H1 (cell line): ENCODE measurements around the gene INO80C. TPM values are rescaled to one million over a fixed set of nuclear protein-coding genes. Genes with fewer than 3 reads are reported as not detected.
A peak's percentile ranks its signal among the peaks of the same experiment; 100 is the strongest.

Experiments used
- CTCF ChIA-PET: fragments of 300-600 bp; sonication (Branson Sonifier 250); formaldehyde crosslinking; loops from one replicate; lab custom pipeline; 2021; ENCODE audit not compliant: partially characterized antibody; lab: Charles Lee
- POLR2A ChIA-PET: fragments of 300-600 bp; sonication (Branson Sonifier 250); formaldehyde crosslinking; loops from one replicate; lab custom pipeline; 2021; ENCODE audit warnings: inconsistent platforms; ENCODE audit not compliant: partially characterized antibody; lab: Charles Lee
- DNase-seq, 2 experiments: peaks; one replicate each; pipeline versions ENCODE4 v3.0.0 to v3.0.0-alpha.2; 2010 to 2022; ENCODE audit warnings: low spot score in 2 of 2, low read depth in 1 of 2, mixed read lengths in 1 of 2
- FAIRE-seq: peaks from 2 replicates; lab custom pipeline; 2011; peaks lifted over from hg19 to GRCh38; lab: Jason Lieb, UNC
- H2AFZ ChIP-seq: 2 replicates; pipeline ENCODE4 v1.8.1; 2012; ENCODE audit warnings: low read length, inconsistent platforms
- H2AK5ac ChIP-seq: 2 replicates; pipeline ENCODE4 v1.6.1; 2013; ENCODE audit warnings: low read depth, low read length
- H2BK120ac ChIP-seq: replicated peaks from 2 replicates; pipeline ENCODE3; 2013; ENCODE audit warnings: low read depth, low read length, inconsistent platforms
- H2BK12ac ChIP-seq: 2 replicates; pipeline ENCODE4 v1.6.1; 2013; ENCODE audit warnings: low read depth, low read length
- H2BK15ac ChIP-seq: 2 replicates; pipeline ENCODE4 v1.6.1; 2013; ENCODE audit warnings: low read length
- H2BK20ac ChIP-seq: 2 replicates; pipeline ENCODE4 v1.6.1; 2013; ENCODE audit warnings: low read length
- H2BK5ac ChIP-seq: 2 replicates; pipeline ENCODE4 v1.6.1; 2013; ENCODE audit warnings: low read depth, low read length
- H3K14ac ChIP-seq: 2 replicates; pipeline ENCODE4 v1.6.1; 2013; ENCODE audit warnings: inconsistent platforms; ENCODE audit not compliant: insufficient read length
- H3K18ac ChIP-seq: 2 replicates; pipeline ENCODE4 v1.6.1; 2013; ENCODE audit warnings: low read length; ENCODE audit errors: extremely low read depth
- H3K23ac ChIP-seq: 2 replicates; pipeline ENCODE4 v1.6.1; 2013; ENCODE audit warnings: inconsistent platforms; ENCODE audit not compliant: insufficient read length
- H3K23me2 ChIP-seq: 2 replicates; pipeline ENCODE4 v1.6.1; 2013; ENCODE audit warnings: low read depth, low read length
- H3K27ac ChIP-seq: 2 replicates; pipeline ENCODE4 v1.6.1; 2011; ENCODE audit warnings: low read depth, low read length, inconsistent platforms
- H3K27me3 ChIP-seq, 4 experiments: replicated peaks in 1 of 4; 1 replicate in 1 of 4; 2 replicates in 3 of 4; pipeline versions ENCODE4 v1.6.1 to v1.8.1; 2011 to 2013; ENCODE audit warnings: low read length in 3 of 4, mild to moderate bottlenecking in 3 of 4, inconsistent platforms in 2 of 4, mixed read lengths in 2 of 4, moderate library complexity in 1 of 4; ENCODE audit not compliant: control insufficient read depth in 3 of 4, insufficient read depth in 3 of 4; ENCODE audit errors: extremely low read depth in 1 of 4
- H3K36me3 ChIP-seq, 4 experiments: 2 replicates each; pipeline versions ENCODE4 v1.6.1 to v1.8.1; 2011 to 2013; ENCODE audit warnings: mild to moderate bottlenecking in 4 of 4, low read length in 3 of 4, moderate library complexity in 2 of 4, control low read depth in 1 of 4, inconsistent platforms in 1 of 4; ENCODE audit not compliant: insufficient read depth in 4 of 4, control insufficient read depth in 2 of 4
- H3K4ac ChIP-seq: replicated peaks from 2 replicates; pipeline ENCODE3; 2013; ENCODE audit warnings: low read length, low read depth, mixed read lengths, inconsistent platforms; ENCODE audit not compliant: insufficient read length
- H3K4me1 ChIP-seq, 4 experiments: replicated peaks in 1 of 4; 1 replicate in 1 of 4; 2 replicates in 3 of 4; pipeline versions ENCODE4 v1.6.1 to v1.8.1; 2011 to 2013; ENCODE audit warnings: low read length in 3 of 4, inconsistent platforms in 2 of 4, mixed read lengths in 1 of 4; ENCODE audit not compliant: insufficient read depth in 4 of 4, control insufficient read depth in 3 of 4
- H3K4me2 ChIP-seq, 2 experiments: 2 replicates each; pipeline versions ENCODE4 v1.6.1 to v1.8.1; 2011 to 2013; ENCODE audit warnings: low read depth in 2 of 2, low read length in 2 of 2, control low read depth in 1 of 2, inconsistent platforms in 1 of 2, mild to moderate bottlenecking in 1 of 2; ENCODE audit not compliant: insufficient read depth in 1 of 2
- H3K4me3 ChIP-seq, 4 experiments: fragments of 200-600, 300-600 bp in 1 of 4; sonication (generic), shearing (Covaris generic), sonication (Bioruptor Twin) in 1 of 4; 2 replicates each; pipeline versions ENCODE4 v1.5.1 to v1.8.1; 2011 to 2016; ENCODE audit warnings: low read length in 4 of 4, low read depth in 3 of 4, control low read depth in 2 of 4, inconsistent platforms in 2 of 4, mild to moderate bottlenecking in 2 of 4, mixed read lengths in 1 of 4, moderate library complexity in 1 of 4; ENCODE audit not compliant: insufficient read depth in 2 of 4; ENCODE audit errors: extremely low read depth in 1 of 4
- H3K56ac ChIP-seq: replicated peaks from 2 replicates; pipeline ENCODE3; 2013; ENCODE audit warnings: low read depth, mild to moderate bottlenecking, mixed read lengths, low read length, inconsistent platforms; ENCODE audit not compliant: insufficient read length
- H3K79me1 ChIP-seq: 2 replicates; pipeline ENCODE4 v1.6.1; 2013; ENCODE audit warnings: low read depth, low read length, control low read depth
- H3K79me2 ChIP-seq, 2 experiments: 2 replicates each; pipeline versions ENCODE4 v1.6.1 to v1.8.1; 2012 to 2013; ENCODE audit warnings: low read length in 2 of 2, mild to moderate bottlenecking in 2 of 2, inconsistent platforms in 1 of 2; ENCODE audit not compliant: insufficient read depth in 2 of 2, control insufficient read depth in 1 of 2
- H3K9ac ChIP-seq, 4 experiments: replicated peaks in 1 of 4; 1 replicate in 1 of 4; 2 replicates in 3 of 4; pipeline versions ENCODE4 v1.6.1 to v1.8.1; 2011 to 2013; ENCODE audit warnings: low read depth in 3 of 4, low read length in 3 of 4, control low read depth in 2 of 4, mild to moderate bottlenecking in 2 of 4, moderate library complexity in 2 of 4, inconsistent platforms in 1 of 4; ENCODE audit errors: extremely low read depth in 1 of 4
- H3K9me3 ChIP-seq, 2 experiments: 2 replicates each; pipeline versions ENCODE4 v1.6.1 to v1.8.1; 2012 to 2013; ENCODE audit warnings: mild to moderate bottlenecking in 2 of 2, moderate library complexity in 2 of 2, control low read depth in 1 of 2, inconsistent platforms in 1 of 2, low read depth in 1 of 2, low read length in 1 of 2, mixed read lengths in 1 of 2; ENCODE audit not compliant: insufficient read depth in 2 of 2
- H4K20me1 ChIP-seq, 2 experiments: replicated peaks in 1 of 2; 2 replicates each; pipeline versions ENCODE3 to v1.8.1; 2011 to 2013; ENCODE audit warnings: inconsistent platforms in 2 of 2, low read length in 2 of 2, mild to moderate bottlenecking in 1 of 2; ENCODE audit not compliant: insufficient read depth in 2 of 2, control insufficient read depth in 1 of 2
- H4K5ac ChIP-seq: 2 replicates; pipeline ENCODE4 v1.6.1; 2013; ENCODE audit warnings: low read length, low read depth, mixed read lengths, inconsistent platforms; ENCODE audit not compliant: insufficient read length
- H4K8ac ChIP-seq: 2 replicates; pipeline ENCODE4 v1.8.0; 2013; ENCODE audit warnings: mild to moderate bottlenecking, moderate library complexity, low read length, inconsistent platforms; ENCODE audit not compliant: insufficient read depth; ENCODE audit errors: extremely low read depth
- H4K91ac ChIP-seq: replicated peaks from 2 replicates; pipeline ENCODE3; 2013; ENCODE audit warnings: low read length, mixed read lengths, inconsistent platforms; ENCODE audit not compliant: insufficient read length
- BACH1 ChIP-seq: IDR thresholded peaks from 2 replicates; pipeline ENCODE4 v1.6.1; 2012; ENCODE audit warnings: low read length, improper control_type of control experiment
- CHD2 ChIP-seq: IDR thresholded peaks from 2 replicates; pipeline ENCODE4 v1.6.1; 2012; ENCODE audit warnings: low read length, improper control_type of control experiment
- EGR1 ChIP-seq: IDR thresholded peaks from 2 replicates; pipeline ENCODE4 v1.6.1; 2011; ENCODE audit warnings: low read depth, low read length, borderline replicate concordance
- EP300 ChIP-seq, 2 experiments: IDR thresholded peaks; 1 replicate in 1 of 2; 2 replicates in 1 of 2; pipeline ENCODE4 v1.6.1; 2011 to 2012; ENCODE audit warnings: low read depth in 2 of 2, low read length in 2 of 2, mild to moderate bottlenecking in 2 of 2, borderline replicate concordance in 1 of 2, inconsistent platforms in 1 of 2, moderate library complexity in 1 of 2
- GTF2F1 ChIP-seq: IDR thresholded peaks from 2 replicates; pipeline ENCODE4 v1.6.1; 2012; ENCODE audit warnings: low read depth, low read length, improper control_type of control experiment, borderline replicate concordance
- HDAC2 ChIP-seq, 2 experiments: fragments of 300-600 bp in 1 of 2; sonication (generic) in 1 of 2; IDR thresholded peaks; 2 replicates each; pipeline ENCODE4 v1.6.1; 2011 to 2012; ENCODE audit warnings: low read depth in 2 of 2, low read length in 2 of 2, mild to moderate bottlenecking in 2 of 2, moderate library complexity in 2 of 2, borderline replicate concordance in 1 of 2, inconsistent platforms in 1 of 2
- HDAC6 ChIP-seq: IDR thresholded peaks from one replicate; pipeline ENCODE4 v1.7.1; 2012; ENCODE audit warnings: low read depth, mild to moderate bottlenecking, inconsistent platforms, low read length, moderate library complexity
- KDM5A ChIP-seq: fragments of 200-600 bp; IDR thresholded peaks from 2 replicates; pipeline ENCODE4 v1.7.1; 2012; ENCODE audit warnings: mild to moderate bottlenecking, low read length, inconsistent platforms, mixed read lengths
- POLR2AphosphoS5 ChIP-seq: IDR thresholded peaks from 2 replicates; pipeline ENCODE4 v1.6.1; 2011; ENCODE audit warnings: low read depth, low read length
- RXRA ChIP-seq: IDR thresholded peaks from 2 replicates; pipeline ENCODE4 v1.6.1; 2011; ENCODE audit warnings: low read depth, mild to moderate bottlenecking, low read length, moderate library complexity; ENCODE audit not compliant: insufficient read depth
- SIN3A ChIP-seq, 2 experiments: IDR thresholded peaks in 1 of 2; conservative IDR thresholded peaks in 1 of 2; 2 replicates each; pipeline ENCODE4 v1.6.1; 2011 to 2012; ENCODE audit warnings: low read length in 2 of 2, improper control_type of control experiment in 1 of 2, low read depth in 1 of 2, mild to moderate bottlenecking in 1 of 2
- TBP ChIP-seq: IDR thresholded peaks from 2 replicates; pipeline ENCODE4 v1.6.1; 2011; ENCODE audit warnings: low read depth, low read length, improper control_type of control experiment
- WGBS, 2 experiments: shearing (Covaris generic) in 1 of 2; methylation state at CpG; one replicate each; pipeline versions ENCODE4 v1.1.6 to v1.1.7; 2013 to 2015; ENCODE audit warnings: low lambda C conversion rate in 2 of 2, mixed read lengths in 2 of 2, inconsistent platforms in 1 of 2, low coverage in 1 of 2, missing lambda C conversion rate in 1 of 2; ENCODE audit not compliant: insufficient replicate concordance in 2 of 2, insufficient coverage in 1 of 2, insufficient read length in 1 of 2; ENCODE audit errors: extremely low coverage in 1 of 2, missing lambda C conversion rate in 1 of 2; 5-methylcytosine and 5-hydroxymethylcytosine counted together
- polyA plus RNA-seq, 7 experiments: library from polyadenylated mRNA; depleted of rRNA in 3 of 7; stranded (reverse) in 5 of 7; unstranded in 2 of 7; fragments of >200 nt in 5 of 7; fragments of 200-250 nt in 2 of 7; gene quantifications; 1 replicate in 5 of 7; 2 replicates in 1 of 7; 4 replicates in 1 of 7; pipeline versions ENCODE4 v1.2.1 to v1.2.3, GENCODE V29; 2011 to 2013; ENCODE audit warnings: missing spikeins in 2 of 7, mixed read lengths in 2 of 7
- total RNA-seq: library from RNA; stranded (reverse); fragmentation: NEBNext Ultra II Directional; extraction: Animal tissue kit (Norgen Biotek cat#: 25700); gene quantifications from 2 replicates; pipeline ENCODE4 v1.2.1, GENCODE V29; 2021
- TF ChIP-seq, protein P1 (sequence below): IDR thresholded peaks from 2 replicates; pipeline ENCODE4 v1.6.1; 2012; ENCODE audit warnings: inconsistent platforms

The INO80C gene
- total and polyA plus RNA-seq, 2 of the 8 experiments (the other 6 are each of a cell fraction or from before 2014, with no cell fraction given) = 30.1 to 48.9 TPM

DNA sequence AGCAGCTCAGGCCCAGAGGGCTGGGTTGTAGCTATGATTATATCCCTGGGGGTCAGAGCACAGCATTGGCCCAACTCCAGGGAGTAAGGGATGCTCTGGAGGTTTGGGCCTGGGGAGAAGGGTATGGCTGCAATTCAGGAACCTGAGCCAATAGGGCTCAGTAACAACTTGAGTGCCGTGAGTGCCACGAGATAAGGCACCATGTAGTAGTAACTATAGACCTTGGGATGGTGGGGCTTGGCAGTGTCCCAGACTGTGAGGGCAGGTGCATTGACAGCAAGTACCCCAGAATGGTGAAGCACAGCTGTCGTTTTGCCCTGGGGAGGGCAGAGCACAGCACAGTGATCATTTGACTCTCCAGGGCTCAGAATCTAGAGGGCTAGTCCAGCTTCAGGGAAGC, 75.5 kb downstream of the INO80C start:
- no peaks in the 10 kb centered on the region for H3K23me2 ChIP-seq
- no peak overlapping the region for H2AK5ac ChIP-seq
- H2BK15ac ChIP-seq = no peak overlapping the region
- no peak overlapping the region for H4K5ac ChIP-seq
- DNase-seq (no peak), FAIRE-seq (no peak)
- H3K56ac ChIP-seq = no peak overlapping the region
- no peak overlapping the region for H3K23ac ChIP-seq
- H3K27me3 ChIP-seq = no peaks in the 10 kb centered on the region
- H3K4me3 ChIP-seq = no peak overlapping the region
- no peaks in the 10 kb centered on the region for H3K79me2 ChIP-seq
- no peak overlapping the region for H2BK20ac ChIP-seq
- no peaks in the 10 kb centered on the region for H3K4me1 ChIP-seq
- ChIA-PET CTCF (interaction anchor here (0.7 to 2.4 kb wide), 5 partner anchors 10 to 90 kb away, joined by 3 to 7 read pairs (median 5); no protein-coding TSS in a partner anchor), POLR2A (interaction anchor here (1.5 kb wide), 1 partner anchor 9 kb away, joined by 3 read pairs; no protein-coding TSS in a partner anchor)
- WGBS, 2 experiments = 87% methylated on average over 3 of the region's 3 CpGs; no CpG with 5 or more reads in 1 of the 2 experiments
- H2BK120ac ChIP-seq = no peak overlapping the region
- no peak overlapping the region for H3K14ac ChIP-seq
- no peaks in the 10 kb centered on the region for H4K20me1 ChIP-seq
- H3K9me3 ChIP-seq = peaks cover 0 to 3% of the 10 kb centered on the region in 2 experiments; a peak in 2 of 4 replicates
- no peak overlapping the region for H2BK5ac ChIP-seq
- H3K4ac ChIP-seq = no peak overlapping the region
- H3K27ac ChIP-seq = no peak overlapping the region
- H2BK12ac ChIP-seq = no peak overlapping the region
- H3K36me3 ChIP-seq = no peaks in the 10 kb centered on the region
- H4K8ac ChIP-seq = peak overlapping the region; percentile 35; the same call in 1 of the 2 replicates
- no peak overlapping the region for H3K9ac ChIP-seq
- H3K4me2 ChIP-seq = no peak overlapping the region
- H3K18ac ChIP-seq = no peak overlapping the region
- no peak overlapping the region for H2AFZ ChIP-seq
- H4K91ac ChIP-seq = no peak overlapping the region
- no peaks in the 10 kb centered on the region for H3K79me1 ChIP-seq
- no peak for TF ChIP-seq CHD2
- no peak for TF ChIP-seq TBP
- TF ChIP-seq, protein P1, sequence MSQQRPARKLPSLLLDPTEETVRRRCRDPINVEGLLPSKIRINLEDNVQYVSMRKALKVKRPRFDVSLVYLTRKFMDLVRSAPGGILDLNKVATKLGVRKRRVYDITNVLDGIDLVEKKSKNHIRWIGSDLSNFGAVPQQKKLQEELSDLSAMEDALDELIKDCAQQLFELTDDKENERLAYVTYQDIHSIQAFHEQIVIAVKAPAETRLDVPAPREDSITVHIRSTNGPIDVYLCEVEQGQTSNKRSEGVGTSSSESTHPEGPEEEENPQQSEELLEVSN = no peak
- TF ChIP-seq SIN3A (conservative IDR thresholded peaks at IDR 0.05 in 1 of 2, IDR thresholded peaks at IDR 0.05 in 1 of 2; ENCODE audit: low read depth in 1 of 2, low read length in 2 of 2) = no peak
- no peak for TF ChIP-seq RXRA
- TF ChIP-seq HDAC6 = no peak
- TF ChIP-seq POLR2AphosphoS5 = no peak
- no peak for TF ChIP-seq BACH1
- no peak for TF ChIP-seq EGR1
- no peak for TF ChIP-seq KDM5A
- TF ChIP-seq EP300 (IDR thresholded peaks at IDR 0.05; ENCODE audit: borderline replicate concordance in 1 of 2, low read depth in 2 of 2, low read length in 2 of 2) = no peak
- no peak for TF ChIP-seq GTF2F1
- TF ChIP-seq HDAC2 (IDR thresholded peaks at IDR 0.05; ENCODE audit: borderline replicate concordance in 1 of 2, low read depth in 2 of 2, low read length in 2 of 2) = no peak
